ENCODE data around the gene SH3TC2.

GRCh38 chr5:149088686-149089085, 25.8 kb upstream of the SH3TC2 start:
- TF ChIP-seq CTCF (IDR thresholded peaks at IDR 0.05 in 4 of 5, conservative IDR thresholded peaks at IDR 0.05 in 1 of 5) (no peak), POLR2A (IDR thresholded peaks at IDR 0.05) (no peak)
